K562 (cell line): Measurements from ENCODE around the gene CAMK2B. TPM values are rescaled to one million over a fixed set of nuclear protein-coding genes. Genes with fewer than 3 reads are reported as not detected.
A peak's percentile ranks its signal among the peaks of the same experiment; 100 is the strongest.

Experiments
- ATAC-seq: fragments of 200-7000 bp; cut with Tn5 transposase; 3 replicates; pipeline ENCODE4 v1.9.1; 2020; ENCODE audit warnings: moderate library complexity
- BruUV-seq: library from RNA; stranded (reverse); fragments of 400-500 nt; replicated peaks from 2 replicates; lab custom pipeline; 2021; lab: Mats Ljungman, UMichigan
- CTCF ChIA-PET: fragments of 300-600 bp; formaldehyde crosslinking; extraction: SDS; loops from one replicate; lab custom pipeline; 2021; ENCODE audit warnings: low intra/inter-chr PET ratio; lab: Yijun Ruan, JAX
- POLR2A ChIA-PET: fragments of 300-600, 350-650 bp; sonication (Branson Sonifier 250); formaldehyde crosslinking; extraction: SDS; loops from one replicate; lab custom pipeline; 2021; ENCODE audit warnings: antibody characterized with exemption, inconsistent platforms; lab: Yijun Ruan, JAX
- DNase-seq, 4 experiments: peaks; one replicate each; pipeline versions ENCODE4 v3.0.0 to v3.0.0-alpha.2; 2011 to 2018; ENCODE audit warnings: low spot score in 3 of 4, mixed read lengths in 3 of 4; ENCODE audit errors: extremely low read depth in 1 of 4
- FAIRE-seq: peaks from 2 replicates; lab custom pipeline; 2011; peaks lifted over from hg19 to GRCh38; lab: Jason Lieb, UNC
- H2AFZ ChIP-seq: 2 replicates; pipeline ENCODE4 v1.6.0; 2011; ENCODE audit warnings: low read depth, low read length, control low read depth, inconsistent platforms
- H3K27ac ChIP-seq: fragments of 200-600 bp; 3 replicates; pipeline ENCODE4 v1.8.0; 2011; ENCODE audit warnings: low read depth, mild to moderate bottlenecking, control low read depth, inconsistent platforms, low read length, moderate library complexity, mixed read lengths; ENCODE audit errors: extremely low read depth
- H3K27me3 ChIP-seq, 2 experiments: fragments of 300-600 bp in 1 of 2; 2 replicates in 1 of 2; 3 replicates in 1 of 2; pipeline versions ENCODE4 v1.6.0 to v1.8.0; 2011; ENCODE audit warnings: inconsistent platforms in 2 of 2, low read length in 2 of 2, mild to moderate bottlenecking in 1 of 2, mixed read lengths in 1 of 2, moderate library complexity in 1 of 2; ENCODE audit not compliant: control insufficient read depth in 2 of 2, insufficient read depth in 2 of 2
- H3K36me3 ChIP-seq: fragments of 300-600 bp; 3 replicates; pipeline ENCODE4 v1.8.0; 2011; ENCODE audit warnings: mild to moderate bottlenecking, low read length, inconsistent platforms; ENCODE audit not compliant: control insufficient read depth, insufficient read depth
- H3K4me1 ChIP-seq, 2 experiments: fragments of 200-600 bp in 1 of 2; replicated peaks in 1 of 2; 2 replicates in 1 of 2; 3 replicates in 1 of 2; pipeline versions ENCODE4 v1.5.1 to v1.8.0; 2011; ENCODE audit warnings: inconsistent platforms in 2 of 2, low read length in 2 of 2, mild to moderate bottlenecking in 1 of 2, mixed read lengths in 1 of 2, moderate library complexity in 1 of 2; ENCODE audit not compliant: control insufficient read depth in 2 of 2, insufficient read depth in 2 of 2
- H3K4me2 ChIP-seq: 2 replicates; pipeline ENCODE4 v1.6.1; 2011; ENCODE audit warnings: low read length, control low read depth, inconsistent platforms, mixed read lengths; ENCODE audit not compliant: insufficient read depth
- H3K4me3 ChIP-seq: fragments of 200-600 bp; sonication (generic), shearing (Covaris generic); 2 replicates; pipeline ENCODE4 v1.5.1; 2016; ENCODE audit warnings: control low read depth, inconsistent platforms
- H3K79me2 ChIP-seq: fragments of 200-600 bp; 3 replicates; pipeline ENCODE4 v1.8.0; 2011; ENCODE audit warnings: low read length, inconsistent platforms; ENCODE audit not compliant: control insufficient read depth, insufficient read depth
- H3K9ac ChIP-seq, 2 experiments: 2 replicates each; pipeline versions ENCODE4 v1.6.0 to v1.6.1; 2011; ENCODE audit warnings: low read depth in 2 of 2, low read length in 2 of 2, control low read depth in 1 of 2, inconsistent platforms in 1 of 2, mild to moderate bottlenecking in 1 of 2, mixed read lengths in 1 of 2; ENCODE audit not compliant: insufficient read depth in 1 of 2
- H3K9me1 ChIP-seq: one replicate; pipeline ENCODE4 v1.6.0; 2011; ENCODE audit warnings: inconsistent platforms, mild to moderate bottlenecking, low read length, moderate library complexity; ENCODE audit not compliant: control insufficient read depth, insufficient read depth
- H3K9me3 ChIP-seq: replicated peaks from 2 replicates; pipeline ENCODE4 v1.5.1; 2011; ENCODE audit warnings: low read depth, low read length, inconsistent platforms; ENCODE audit not compliant: control insufficient read depth, insufficient read depth
- H4K20me1 ChIP-seq: replicated peaks from 2 replicates; pipeline ENCODE4 v1.6.1; 2011; ENCODE audit warnings: low read length, inconsistent platforms, mixed read lengths; ENCODE audit not compliant: control insufficient read depth, insufficient read depth
- BHLHE40 ChIP-seq: IDR thresholded peaks from 2 replicates; pipeline ENCODE4 v1.6.1; 2011; ENCODE audit warnings: low read length, improper control_type of control experiment
- DACH1 ChIP-seq: fragments of 450-650 bp; IDR thresholded peaks from 2 replicates; pipeline ENCODE4 v1.6.1; 2018; ENCODE audit not compliant: partially characterized antibody
- EP400 ChIP-seq: fragments of 450-650 bp; IDR thresholded peaks from 2 replicates; pipeline ENCODE4 v1.6.1; 2017; ENCODE audit warnings: antibody characterized with exemption, mild to moderate bottlenecking, moderate library complexity
- HOXB6 ChIP-seq: fragments of 250-450 bp; sonication (Bioruptor Pico); IDR thresholded peaks from 2 replicates; pipeline ENCODE4 v1.5.1; 2022; ENCODE audit warnings: mild to moderate bottlenecking, borderline replicate concordance
- POU5F1 ChIP-seq: fragments of 150-350 bp; IDR thresholded peaks from 2 replicates; pipeline ENCODE4 v1.6.1; 2014; ENCODE audit warnings: borderline replicate concordance, low read length, low read depth, mild to moderate bottlenecking; ENCODE audit not compliant: partially characterized antibody
- SMC3 ChIP-seq: conservative IDR thresholded peaks from 2 replicates; pipeline ENCODE4 v1.6.1; 2011; ENCODE audit warnings: low read depth, low read length, improper control_type of control experiment; ENCODE audit not compliant: insufficient read depth
- ZNF143 ChIP-seq: sonication (generic); formaldehyde crosslinking; IDR thresholded peaks from 2 replicates; pipeline ENCODE4 v1.9.0; 2022; ENCODE audit warnings: mild to moderate bottlenecking, missing genetic modification reagents
- ZNF174 ChIP-seq: fragments of 250-450 bp; sonication (Bioruptor Pico); IDR thresholded peaks from 2 replicates; pipeline ENCODE4 v1.4.0; 2020; ENCODE audit warnings: mild to moderate bottlenecking
- ZNF184 ChIP-seq: sonication (generic); formaldehyde crosslinking; IDR thresholded peaks from 2 replicates; pipeline ENCODE4 v1.5.0; 2020; ENCODE audit warnings: missing genetic modification reagents
- ZNF23 ChIP-seq: fragments of 250-450 bp; sonication (Bioruptor Pico); IDR thresholded peaks from 2 replicates; pipeline ENCODE4 v1.4.0; 2020; ENCODE audit warnings: mild to moderate bottlenecking
- ZNF280A ChIP-seq: fragments of 450-650 bp; IDR thresholded peaks from 2 replicates; pipeline ENCODE4 v1.6.1; 2018; ENCODE audit warnings: mild to moderate bottlenecking, low read depth; ENCODE audit not compliant: partially characterized antibody
- ZNF644 ChIP-seq: fragments of 200-800 bp; sonication (Bioruptor generic); IDR thresholded peaks from 2 replicates; pipeline ENCODE4 v1.6.1; 2016; ENCODE audit warnings: low read depth, missing genetic modification characterization, missing compliant biosample characterization
- WGBS: fragments of 100-300 bp; shearing (Covaris generic); methylation state at CpG from one replicate; pipeline ENCODE4 v1.1.6; 2016; ENCODE audit warnings: low coverage, mixed read lengths; ENCODE audit not compliant: insufficient coverage; ENCODE audit errors: missing lambda C conversion rate; 5-methylcytosine and 5-hydroxymethylcytosine counted together
- in situ Hi-C: fragments of 300-500 bp; cut with MboI; formaldehyde crosslinking; loops from 4 replicates; pipeline ENCODE4 v1.15.0; 2018; ENCODE audit warnings: inconsistent platforms, mixed read lengths
- intact Hi-C: fragments of 100-400 bp; cut with micrococcal nuclease; formaldehyde crosslinking; loops from 2 replicates; pipeline ENCODE4 v1.14.2; 2022
- polyA plus RNA-seq, 8 experiments: library from polyadenylated mRNA; depleted of rRNA in 4 of 8; stranded (reverse) in 5 of 8; unstranded in 3 of 8; fragments of >200 nt; fragmentation: Nextera tagmentation in 2 of 8; fragmentation: Illumina TruSeq in 1 of 8; extraction: Ambion mirVana in 2 of 8; extraction: Trizol in 1 of 8; gene quantifications; 2 replicates each; pipeline versions ENCODE4 v1.2.1 to v1.2.3, GENCODE V29; 2011 to 2014; ENCODE audit warnings: inconsistent platforms in 1 of 8, missing spikeins in 1 of 8
- total RNA-seq, 7 experiments: library from RNA; depleted of rRNA in 6 of 7; stranded (reverse); fragments of >200 nt in 6 of 7; fragmentation: Illumina TruSeq in 2 of 7; extraction: Trizol in 2 of 7; gene quantifications; 2 replicates each; pipeline versions ENCODE4 v1.2.1 to v1.2.3, GENCODE V29; 2011 to 2021; ENCODE audit warnings: low replicate concordance in 1 of 7

CAMK2B gene
- total and polyA plus RNA-seq, 9 of the 15 experiments (the other 6 are each of a cell fraction or from before 2014, with no cell fraction given): 0.04 to 0.09 (median 0.05) TPM; not detected in 4

GRCh38 chr7:44259547-44260457, 65.6 kb downstream of the CAMK2B start:
- no peak overlapping the region for H3K4me3 ChIP-seq
- ChIA-PET CTCF (no interaction called here), POLR2A (interaction anchor here (1.1 kb wide), 1 partner anchor 32 kb away, joined by 3 read pairs; no protein-coding TSS in a partner anchor)
- H3K9me1 ChIP-seq: no peaks in the 10 kb centered on the region
- H3K36me3 ChIP-seq: no peaks in the 10 kb centered on the region
- BruUV-seq: no TSS peak
- peak; percentile 79 for FAIRE-seq
- WGBS: 44% methylated on average over 18 of the region's 18 CpGs
- H3K9ac ChIP-seq: 0 out of 4 replicates have a peak overlapping the region, but pooled peaks of 1 of the 2 experiments have one; percentile 4
- in situ Hi-C loops (no loop called here), intact Hi-C loops (no loop called here)
- no peak overlapping the region for H3K27ac ChIP-seq
- ATAC-seq: no peak
- H3K27me3 ChIP-seq: peaks cover 21 to 31% of the 10 kb centered on the region in 2 experiments; a peak in 4 of 5 replicates
- no peak overlapping the region for H3K4me2 ChIP-seq
- no peak overlapping the region for H2AFZ ChIP-seq
- H3K4me1 ChIP-seq: peaks cover 25 to 26% of the 10 kb centered on the region in 2 experiments
- DNase-seq: no peak
- no peaks in the 10 kb centered on the region; the same call in 1 of the 2 replicates for H4K20me1 ChIP-seq
- no peaks in the 10 kb centered on the region for H3K79me2 ChIP-seq
- no peaks in the 10 kb centered on the region for H3K9me3 ChIP-seq
- no peak for TF ChIP-seq ZNF184 (CRISPR knock-in tag)
- no peak for TF ChIP-seq ZNF23 (CRISPR knock-in tag)
- no peak for TF ChIP-seq ZNF644
- TF ChIP-seq EP400: no peak
- peak; percentile 44; the same call in 1 of the 2 replicates for TF ChIP-seq BHLHE40
- TF ChIP-seq HOXB6: no peak
- no peak for TF ChIP-seq ZNF174 (CRISPR knock-in tag)
- no peak for TF ChIP-seq SMC3
- no peak for TF ChIP-seq POU5F1
- TF ChIP-seq ZNF143 (CRISPR knock-in tag): no peak
- no peak for TF ChIP-seq ZNF280A
- no peak for TF ChIP-seq DACH1
